Mesodermal cell (in vitro differentiated cells): ENCODE data around the gene CUTC.

ENCODE experiments used
- H3K27ac ChIP-seq: 2 replicates; pipeline ENCODE4 v1.7.0; 2013; ENCODE audit warnings: mild to moderate bottlenecking, low read depth, low read length, moderate library complexity; ENCODE audit not compliant: severe bottlenecking
- H3K36me3 ChIP-seq: 2 replicates; pipeline ENCODE4 v1.7.1; 2013; ENCODE audit warnings: mild to moderate bottlenecking, low read length, moderate library complexity; ENCODE audit not compliant: control insufficient read depth, insufficient read depth
- H3K4me1 ChIP-seq: one replicate; pipeline ENCODE4 v1.7.1; 2013; ENCODE audit warnings: mild to moderate bottlenecking, low read length; ENCODE audit not compliant: insufficient read depth, control insufficient read depth, poor library complexity, severe bottlenecking
- H3K4me3 ChIP-seq: 2 replicates; pipeline ENCODE4 v1.7.0; 2013; ENCODE audit warnings: low read length, control low read depth, mild to moderate bottlenecking; ENCODE audit not compliant: insufficient read depth, poor library complexity, severe bottlenecking; ENCODE audit errors: extremely low read depth
- H3K9me3 ChIP-seq: 2 replicates; pipeline ENCODE4 v1.7.1; 2013; ENCODE audit warnings: mild to moderate bottlenecking, low read length, moderate library complexity; ENCODE audit not compliant: control insufficient read depth
- WGBS, 2 experiments: methylation state at CpG; one replicate each; pipeline ENCODE4 v1.1.5; 2013; ENCODE audit warnings: missing lambda C conversion rate in 2 of 2; ENCODE audit not compliant: insufficient coverage in 2 of 2; 5-methylcytosine and 5-hydroxymethylcytosine counted together

Gene CUTC

GRCh38 chr10:99799613-99800012, 67.6 kb downstream of the CUTC start:
- Histone ChIP-seq H3K36me3 (no peaks in the 10 kb centered on the region), H3K27ac (no peak overlapping the region), H3K4me1 (no peaks in the 10 kb centered on the region), H3K9me3 (no peaks in the 10 kb centered on the region), H3K4me3 (no peak overlapping the region)
- WGBS, 2 experiments, result 89 to 90% methylated on average over 3 to 4 of the region's 4 CpGs

DNA sequence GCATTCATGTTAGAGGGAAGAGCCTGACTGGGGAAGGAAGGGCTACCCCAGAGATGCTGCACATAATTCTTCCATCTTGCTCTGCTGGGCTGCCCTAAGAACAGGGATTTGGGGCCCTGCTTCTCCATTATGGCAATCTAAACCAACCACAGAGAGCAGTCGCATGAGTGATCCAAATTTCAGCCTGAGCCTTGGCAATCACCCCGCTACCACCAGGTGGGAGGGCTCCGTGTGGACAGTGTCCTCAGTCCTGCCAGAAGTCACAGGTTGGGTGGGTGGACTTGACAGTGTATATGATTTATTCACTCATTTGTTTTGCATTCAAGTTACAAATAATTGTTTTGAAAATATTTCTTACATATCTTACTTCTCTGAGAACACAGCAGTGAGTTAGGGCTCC, 72.4 kb downstream of the CUTC start:
- WGBS, 2 experiments, result no CpG with 5 or more reads among the region's 3 CpGs
- Histone ChIP-seq H3K4me1 (no peaks in the 10 kb centered on the region), H3K9me3 (no peaks in the 10 kb centered on the region), H3K36me3 (no peaks in the 10 kb centered on the region), H3K27ac (no peak overlapping the region), H3K4me3 (no peak overlapping the region)

GRCh38 chr10:99805190-99805589, 73.2 kb downstream of the CUTC start:
- Histone ChIP-seq H3K27ac (no peak overlapping the region), H3K4me3 (no peak overlapping the region), H3K36me3 (no peaks in the 10 kb centered on the region), H3K4me1 (no peaks in the 10 kb centered on the region), H3K9me3 (no peaks in the 10 kb centered on the region)
- WGBS, 2 experiments, result 90 to 94% methylated on average over 4 of the region's 5 CpGs
